ENCODE measurements around the gene SEMA6A. TPM values are rescaled to one million over a fixed set of nuclear protein-coding genes. Genes with fewer than 3 reads are reported as not detected.

SEMA6A gene
- total RNA-seq, 1 experiment from 2014 or later, result 2.1 TPM

DNA sequence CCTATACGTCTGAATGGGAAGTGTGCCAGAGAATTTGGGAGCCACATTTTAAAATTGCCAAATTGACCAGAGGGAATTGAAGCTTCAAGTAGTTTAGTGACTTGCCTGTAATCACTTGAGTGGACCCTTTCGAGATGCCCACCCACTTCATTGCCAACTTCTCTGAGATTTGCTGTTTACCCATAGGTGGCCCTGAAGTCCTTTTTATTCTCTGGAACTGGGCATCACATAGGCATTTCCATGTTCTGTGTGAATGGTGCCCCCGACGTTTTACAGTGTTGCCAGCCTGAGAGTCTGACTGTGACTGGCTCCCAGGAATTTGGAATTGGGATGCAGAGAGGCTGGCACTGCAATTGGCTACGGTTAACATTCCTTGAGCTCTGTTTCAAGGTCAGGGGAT, 158.6 kb downstream of the SEMA6A start:
- ChIA-PET CTCF (interaction anchor here (0.6 kb wide), 1 partner anchor 40 kb away, joined by 6 read pairs; no protein-coding TSS in a partner anchor), POLR2A (no interaction called here)
- intact Hi-C loops (cut with micrococcal nuclease), result no loop called here
- H3K9me3 Mint-ChIP-seq (ENCODE audit: unreplicated experiment), result no peaks in the 10 kb centered on the region
- H3K27ac Mint-ChIP-seq (ENCODE audit: low read depth, unreplicated experiment), result no peak overlapping the region
- H3K4me3 Mint-ChIP-seq (ENCODE audit: unreplicated experiment), result no peak overlapping the region
- H3K27me3 Mint-ChIP-seq (ENCODE audit: insufficient read depth, unreplicated experiment), result no peaks in the 10 kb centered on the region
- no peaks in the 10 kb centered on the region for H3K4me1 Mint-ChIP-seq (ENCODE audit: insufficient read depth, unreplicated experiment)
- H3K36me3 Mint-ChIP-seq (ENCODE audit: insufficient read depth, unreplicated experiment), result no peaks in the 10 kb centered on the region
- TF ChIP-seq, protein P1, sequence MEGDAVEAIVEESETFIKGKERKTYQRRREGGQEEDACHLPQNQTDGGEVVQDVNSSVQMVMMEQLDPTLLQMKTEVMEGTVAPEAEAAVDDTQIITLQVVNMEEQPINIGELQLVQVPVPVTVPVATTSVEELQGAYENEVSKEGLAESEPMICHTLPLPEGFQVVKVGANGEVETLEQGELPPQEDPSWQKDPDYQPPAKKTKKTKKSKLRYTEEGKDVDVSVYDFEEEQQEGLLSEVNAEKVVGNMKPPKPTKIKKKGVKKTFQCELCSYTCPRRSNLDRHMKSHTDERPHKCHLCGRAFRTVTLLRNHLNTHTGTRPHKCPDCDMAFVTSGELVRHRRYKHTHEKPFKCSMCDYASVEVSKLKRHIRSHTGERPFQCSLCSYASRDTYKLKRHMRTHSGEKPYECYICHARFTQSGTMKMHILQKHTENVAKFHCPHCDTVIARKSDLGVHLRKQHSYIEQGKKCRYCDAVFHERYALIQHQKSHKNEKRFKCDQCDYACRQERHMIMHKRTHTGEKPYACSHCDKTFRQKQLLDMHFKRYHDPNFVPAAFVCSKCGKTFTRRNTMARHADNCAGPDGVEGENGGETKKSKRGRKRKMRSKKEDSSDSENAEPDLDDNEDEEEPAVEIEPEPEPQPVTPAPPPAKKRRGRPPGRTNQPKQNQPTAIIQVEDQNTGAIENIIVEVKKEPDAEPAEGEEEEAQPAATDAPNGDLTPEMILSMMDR (IDR thresholded peaks at IDR 0.05; ENCODE audit: unreplicated experiment), result no peak
- no TSS peak for BruUV-seq (replicated peaks)
- DNase-seq (ENCODE audit: unreplicated experiment), result no peak

DNA sequence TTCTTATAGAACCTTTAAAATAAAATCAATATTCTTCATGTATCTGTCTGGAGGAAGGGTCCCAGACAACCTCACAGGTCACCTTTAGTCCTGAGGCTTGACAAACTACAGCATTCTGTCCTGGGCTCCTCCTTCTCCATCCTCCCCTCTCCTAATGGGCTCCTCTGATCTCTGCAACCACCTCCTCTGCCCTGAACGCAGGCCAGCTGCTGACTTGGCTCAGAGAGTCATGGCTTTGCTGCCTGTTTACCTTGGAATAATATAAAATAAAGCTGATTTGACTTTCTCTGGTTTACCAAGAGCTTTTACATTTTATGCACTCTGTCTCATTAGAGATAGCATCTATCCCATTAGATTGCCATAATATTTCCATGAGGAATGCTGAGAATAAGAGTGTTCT, 159.4 kb downstream of the SEMA6A start:
- Mint-ChIP-seq H3K27me3 (ENCODE audit: insufficient read depth, unreplicated experiment) (no peaks in the 10 kb centered on the region), H3K9me3 (ENCODE audit: unreplicated experiment) (no peaks in the 10 kb centered on the region), H3K36me3 (ENCODE audit: insufficient read depth, unreplicated experiment) (no peaks in the 10 kb centered on the region), H3K27ac (ENCODE audit: low read depth, unreplicated experiment) (no peak overlapping the region), H3K4me3 (ENCODE audit: unreplicated experiment) (no peak overlapping the region), H3K4me1 (ENCODE audit: insufficient read depth, unreplicated experiment) (no peaks in the 10 kb centered on the region)
- no TSS peak for BruUV-seq (replicated peaks)
- TF ChIP-seq, protein P1 (IDR thresholded peaks at IDR 0.05; ENCODE audit: unreplicated experiment), result no peak
- ChIA-PET CTCF (no interaction called here), POLR2A (no interaction called here)
- DNase-seq (ENCODE audit: unreplicated experiment), result no peak
- intact Hi-C loops (cut with micrococcal nuclease), result no loop called here

DNA sequence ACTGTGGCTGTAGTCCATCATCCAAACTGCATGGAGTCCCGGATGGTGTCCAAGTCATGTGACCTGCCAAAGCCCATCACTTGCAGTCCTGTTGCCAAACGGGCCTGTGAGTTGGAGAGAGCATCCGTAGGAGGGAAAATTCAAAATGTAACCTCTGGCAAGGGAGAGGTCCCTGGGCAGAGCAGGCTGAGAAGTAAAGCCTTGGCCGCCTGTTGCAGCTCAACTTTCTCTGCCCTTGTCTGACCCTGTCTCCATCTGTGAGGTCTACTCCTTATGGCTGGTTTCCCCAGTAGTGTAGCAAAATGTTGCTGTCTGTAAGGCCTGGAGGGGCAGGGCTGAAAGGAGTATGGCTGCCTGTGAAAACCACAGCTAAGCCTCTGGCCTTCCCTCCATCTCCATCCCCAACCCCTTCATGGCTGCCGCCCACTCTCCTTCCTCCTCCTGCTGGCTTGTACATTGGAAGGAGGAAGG, 163.5 kb downstream of the SEMA6A start:
- ChIA-PET POLR2A (no interaction called here), CTCF (no interaction called here)
- Mint-ChIP-seq H3K27ac (ENCODE audit: low read depth, unreplicated experiment) (no peak overlapping the region), H3K36me3 (ENCODE audit: insufficient read depth, unreplicated experiment) (no peaks in the 10 kb centered on the region), H3K27me3 (ENCODE audit: insufficient read depth, unreplicated experiment) (no peaks in the 10 kb centered on the region), H3K4me1 (ENCODE audit: insufficient read depth, unreplicated experiment) (no peaks in the 10 kb centered on the region), H3K9me3 (ENCODE audit: unreplicated experiment) (no peaks in the 10 kb centered on the region), H3K4me3 (ENCODE audit: unreplicated experiment) (no peak overlapping the region)
- no TSS peak for BruUV-seq (replicated peaks)
- TF ChIP-seq, protein P1 (IDR thresholded peaks at IDR 0.05; ENCODE audit: unreplicated experiment), result no peak
- no peak for DNase-seq (ENCODE audit: unreplicated experiment)
- intact Hi-C loops (cut with micrococcal nuclease), result no loop called here

DNA sequence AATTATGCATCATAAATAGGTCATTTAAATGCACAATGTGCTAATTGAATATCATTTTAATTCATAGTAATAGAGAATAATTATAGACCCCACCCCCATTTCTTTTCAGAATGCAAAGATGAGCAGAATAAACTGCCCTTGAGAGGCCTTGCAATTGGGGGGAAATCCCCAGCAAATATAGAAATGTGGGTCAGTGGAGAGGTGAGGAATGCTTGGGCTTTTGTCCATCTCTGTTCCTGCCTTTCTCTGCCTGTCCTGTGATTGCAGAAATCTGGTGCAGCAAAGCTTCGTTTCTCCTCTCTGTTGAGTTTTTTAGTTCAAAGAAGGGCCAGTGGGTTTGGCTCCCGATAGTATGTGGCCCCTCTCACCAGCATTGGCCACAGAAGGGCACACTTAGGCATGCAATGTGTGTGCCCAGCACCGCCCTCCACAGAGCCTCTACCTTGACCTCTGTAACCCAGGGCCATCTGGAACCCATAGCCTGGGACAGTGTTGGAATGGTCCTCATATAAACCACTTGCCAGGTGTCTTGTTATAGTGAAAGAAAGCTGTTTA, 164.2 kb downstream of the SEMA6A start:
- ChIA-PET CTCF (no interaction called here), POLR2A (no interaction called here)
- Mint-ChIP-seq H3K27me3 (ENCODE audit: insufficient read depth, unreplicated experiment) (no peaks in the 10 kb centered on the region), H3K27ac (ENCODE audit: low read depth, unreplicated experiment) (no peak overlapping the region), H3K36me3 (ENCODE audit: insufficient read depth, unreplicated experiment) (no peaks in the 10 kb centered on the region), H3K4me1 (ENCODE audit: insufficient read depth, unreplicated experiment) (no peaks in the 10 kb centered on the region), H3K9me3 (ENCODE audit: unreplicated experiment) (no peaks in the 10 kb centered on the region), H3K4me3 (ENCODE audit: unreplicated experiment) (no peak overlapping the region)
- TF ChIP-seq, protein P1 (IDR thresholded peaks at IDR 0.05; ENCODE audit: unreplicated experiment), result no peak
- intact Hi-C loops (cut with micrococcal nuclease), result no loop called here
- no peak for DNase-seq (ENCODE audit: unreplicated experiment)
- BruUV-seq (replicated peaks), result no TSS peak

Data from MCF 10A (cell line).